ENCODE measurements around the gene SNU13.
A peak's percentile ranks its signal among the peaks of the same experiment; 100 is the strongest.

Gene SNU13

GRCh38 chr22:41722496-41722895 is 33.8 kb upstream of the SNU13 start:
- Histone ChIP-seq H3K4me3 (ENCODE audit: low read length) (no peak overlapping the region), H3K79me1 (ENCODE audit: low read length) (no peaks in the 10 kb centered on the region), H3K4me1 (ENCODE audit: control insufficient read depth, low read depth, low read length) (no peaks in the 10 kb centered on the region), H3K79me2 (ENCODE audit: control insufficient read depth, insufficient read depth, low read length) (no peaks in the 10 kb centered on the region), H3K18ac (ENCODE audit: low read length) (no peak overlapping the region), H3K23ac (ENCODE audit: low read length) (no peak overlapping the region), H2AK5ac (ENCODE audit: low read length) (no peak overlapping the region), H3K36me3 (ENCODE audit: control insufficient read depth, insufficient read depth, low read length) (no peaks in the 10 kb centered on the region), H3K4me2 (ENCODE audit: low read length) (no peak overlapping the region), H2BK120ac (ENCODE audit: low read depth, low read length) (no peak overlapping the region), H3K27me3 (ENCODE audit: insufficient read depth, low read length, poor library complexity) (no peaks in the 10 kb centered on the region), H4K5ac (ENCODE audit: low read length) (no peak overlapping the region), H4K8ac (ENCODE audit: low read depth, low read length) (no peak overlapping the region), H3K9ac (ENCODE audit: low read length) (no peak overlapping the region), H3K56ac (ENCODE audit: low read length) (no peak overlapping the region), H2BK15ac (replicated peaks; ENCODE audit: low read depth) (no peak overlapping the region), H3K27ac (ENCODE audit: low read depth, low read length) (no peak overlapping the region), H2BK5ac (ENCODE audit: low read length) (no peak overlapping the region), H3K4ac (ENCODE audit: low read depth, low read length) (no peak overlapping the region)
- DNase-seq, result no peak
- no CpG with 5 or more reads among the region's 1 CpG for WGBS (ENCODE audit: extremely low coverage, insufficient coverage, low lambda C conversion rate)

GRCh38 chr22:41713004-41713403 is 24.3 kb upstream of the SNU13 start:
- no peaks in the 10 kb centered on the region for H3K36me3 ChIP-seq (ENCODE audit: control insufficient read depth, insufficient read depth, low read length)
- no peak overlapping the region for H3K9ac ChIP-seq (ENCODE audit: low read length)
- H3K4me2 ChIP-seq (ENCODE audit: low read length), result no peak overlapping the region
- H3K27me3 ChIP-seq (ENCODE audit: insufficient read depth, low read length, poor library complexity), result no peaks in the 10 kb centered on the region
- no CpG with 5 or more reads among the region's 9 CpGs for WGBS (ENCODE audit: extremely low coverage, insufficient coverage, low lambda C conversion rate)
- no peaks in the 10 kb centered on the region for H3K4me1 ChIP-seq (ENCODE audit: control insufficient read depth, low read depth, low read length)
- no peak overlapping the region for H3K4me3 ChIP-seq (ENCODE audit: low read length)
- no peak overlapping the region for H4K8ac ChIP-seq (ENCODE audit: low read depth, low read length)
- no peak overlapping the region for H2AK5ac ChIP-seq (ENCODE audit: low read length)
- no peak overlapping the region for H3K23ac ChIP-seq (ENCODE audit: low read length)
- H3K27ac ChIP-seq (ENCODE audit: low read depth, low read length), result no peak overlapping the region
- no peak overlapping the region for H3K4ac ChIP-seq (ENCODE audit: low read depth, low read length)
- H2BK15ac ChIP-seq (replicated peaks; ENCODE audit: low read depth), result no peak overlapping the region
- H2BK120ac ChIP-seq (ENCODE audit: low read depth, low read length), result no peak overlapping the region
- no peak overlapping the region for H4K5ac ChIP-seq (ENCODE audit: low read length)
- no peak overlapping the region for H2BK5ac ChIP-seq (ENCODE audit: low read length)
- no peak overlapping the region for H3K56ac ChIP-seq (ENCODE audit: low read length)
- no peaks in the 10 kb centered on the region for H3K79me2 ChIP-seq (ENCODE audit: control insufficient read depth, insufficient read depth, low read length)
- H3K79me1 ChIP-seq (ENCODE audit: low read length), result no peaks in the 10 kb centered on the region
- H3K18ac ChIP-seq (ENCODE audit: low read length), result no peak overlapping the region
- no peak for DNase-seq

- Histone ChIP-seq H3K4me2 (ENCODE audit: low read length) (no peak overlapping the region), H4K8ac (ENCODE audit: low read depth, low read length) (no peak overlapping the region), H3K4me1 (ENCODE audit: control insufficient read depth, low read depth, low read length) (no peaks in the 10 kb centered on the region), H2AK5ac (ENCODE audit: low read length) (no peak overlapping the region), H3K18ac (ENCODE audit: low read length) (no peak overlapping the region), H3K23ac (ENCODE audit: low read length) (no peak overlapping the region), H4K5ac (ENCODE audit: low read length) (no peak overlapping the region), H3K56ac (ENCODE audit: low read length) (no peak overlapping the region), H3K27ac (ENCODE audit: low read depth, low read length) (no peak overlapping the region), H3K9ac (ENCODE audit: low read length) (no peak overlapping the region), H2BK15ac (replicated peaks; ENCODE audit: low read depth) (no peak overlapping the region), H3K4ac (ENCODE audit: low read depth, low read length) (no peak overlapping the region), H2BK5ac (ENCODE audit: low read length) (no peak overlapping the region), H3K27me3 (ENCODE audit: insufficient read depth, low read length, poor library complexity) (no peaks in the 10 kb centered on the region), H3K79me2 (ENCODE audit: control insufficient read depth, insufficient read depth, low read length) (no peaks in the 10 kb centered on the region), H3K36me3 (ENCODE audit: control insufficient read depth, insufficient read depth, low read length) (no peaks in the 10 kb centered on the region), H2BK120ac (ENCODE audit: low read depth, low read length) (no peak overlapping the region), H3K79me1 (ENCODE audit: low read length) (no peaks in the 10 kb centered on the region), H3K4me3 (ENCODE audit: low read length) (no peak overlapping the region)
- DNase-seq, result no peak
- no CpG with 5 or more reads among the region's 10 CpGs for WGBS (ENCODE audit: extremely low coverage, insufficient coverage, low lambda C conversion rate)
These were observed 20.7 kb upstream of the SNU13 start for GRCh38 chr22:41709341-41709740.

GRCh38 chr22:41702763-41703162 is 14.1 kb upstream of the SNU13 start:
- no peak overlapping the region for H2BK15ac ChIP-seq (replicated peaks; ENCODE audit: low read depth)

GRCh38 chr22:41700108-41700364 is 11.4 kb upstream of the SNU13 start:
- no peaks in the 10 kb centered on the region for H3K4me1 ChIP-seq (ENCODE audit: control insufficient read depth, low read depth, low read length)
- no CpG with 5 or more reads among the region's 16 CpGs for WGBS (ENCODE audit: extremely low coverage, insufficient coverage, low lambda C conversion rate)
- DNase-seq, result no peak
- H3K79me2 ChIP-seq (ENCODE audit: control insufficient read depth, insufficient read depth, low read length), result no peaks in the 10 kb centered on the region
- no peak overlapping the region for H3K4me3 ChIP-seq (ENCODE audit: low read length)
- no peak overlapping the region for H4K5ac ChIP-seq (ENCODE audit: low read length)
- H3K9ac ChIP-seq (ENCODE audit: low read length), result no peak overlapping the region
- no peak overlapping the region for H2BK120ac ChIP-seq (ENCODE audit: low read depth, low read length)
- no peak overlapping the region for H2AK5ac ChIP-seq (ENCODE audit: low read length)
- H3K23ac ChIP-seq (ENCODE audit: low read length), result no peak overlapping the region
- no peak overlapping the region for H3K4ac ChIP-seq (ENCODE audit: low read depth, low read length)
- no peak overlapping the region for H2BK5ac ChIP-seq (ENCODE audit: low read length)
- no peak overlapping the region for H3K56ac ChIP-seq (ENCODE audit: low read length)
- H3K4me2 ChIP-seq (ENCODE audit: low read length), result no peak overlapping the region
- H3K18ac ChIP-seq (ENCODE audit: low read length), result no peak overlapping the region
- no peak overlapping the region for H3K27ac ChIP-seq (ENCODE audit: low read depth, low read length)
- H4K8ac ChIP-seq (ENCODE audit: low read depth, low read length), result no peak overlapping the region
- no peaks in the 10 kb centered on the region for H3K36me3 ChIP-seq (ENCODE audit: control insufficient read depth, insufficient read depth, low read length)
- no peaks in the 10 kb centered on the region for H3K79me1 ChIP-seq (ENCODE audit: low read length)
- H3K27me3 ChIP-seq (ENCODE audit: insufficient read depth, low read length, poor library complexity), result no peaks in the 10 kb centered on the region
- no peak overlapping the region for H2BK15ac ChIP-seq (replicated peaks; ENCODE audit: low read depth)

More at GRCh38 chr22:41702763-41703162, 14.1 kb upstream of the SNU13 start:
- H3K9ac ChIP-seq (ENCODE audit: low read length), result no peak overlapping the region
- no peak overlapping the region for H3K56ac ChIP-seq (ENCODE audit: low read length)
- H3K4me1 ChIP-seq (ENCODE audit: control insufficient read depth, low read depth, low read length), result no peaks in the 10 kb centered on the region
- no peak overlapping the region for H3K4me2 ChIP-seq (ENCODE audit: low read length)
- no peak overlapping the region for H4K8ac ChIP-seq (ENCODE audit: low read depth, low read length)
- H3K4ac ChIP-seq (ENCODE audit: low read depth, low read length), result no peak overlapping the region
- DNase-seq, result no peak
- no peak overlapping the region for H3K18ac ChIP-seq (ENCODE audit: low read length)
- H2BK120ac ChIP-seq (ENCODE audit: low read depth, low read length), result no peak overlapping the region
- no peak overlapping the region for H4K5ac ChIP-seq (ENCODE audit: low read length)
- no peaks in the 10 kb centered on the region for H3K36me3 ChIP-seq (ENCODE audit: control insufficient read depth, insufficient read depth, low read length)
- H3K27ac ChIP-seq (ENCODE audit: low read depth, low read length), result no peak overlapping the region
- H3K4me3 ChIP-seq (ENCODE audit: low read length), result no peak overlapping the region
- H2AK5ac ChIP-seq (ENCODE audit: low read length), result no peak overlapping the region
- no CpG with 5 or more reads among the region's 9 CpGs for WGBS (ENCODE audit: extremely low coverage, insufficient coverage, low lambda C conversion rate)
- H3K27me3 ChIP-seq (ENCODE audit: insufficient read depth, low read length, poor library complexity), result no peaks in the 10 kb centered on the region
- no peak overlapping the region for H2BK5ac ChIP-seq (ENCODE audit: low read length)
- H3K79me2 ChIP-seq (ENCODE audit: control insufficient read depth, insufficient read depth, low read length), result no peaks in the 10 kb centered on the region
- no peak overlapping the region for H3K23ac ChIP-seq (ENCODE audit: low read length)
- H3K79me1 ChIP-seq (ENCODE audit: low read length), result no peaks in the 10 kb centered on the region

GRCh38 chr22:41699264-41700107 is 10.8 kb upstream of the SNU13 start, which contains the start of gene MEI1:
TSS of gene MEI1 (plus strand) at chr22:41699503. CDS start at chr22:41699539, 36 bp downstream.
- Histone ChIP-seq H3K18ac (ENCODE audit: low read length) (no peak within 1 kb of the TSS), H3K4ac (ENCODE audit: low read depth, low read length) (no peak within 1 kb of the TSS), H4K8ac (ENCODE audit: low read depth, low read length) (no peak within 1 kb of the TSS), H3K4me1 (ENCODE audit: control insufficient read depth, low read depth, low read length) (no peaks in the 10 kb centered on the region), H3K36me3 (ENCODE audit: control insufficient read depth, insufficient read depth, low read length) (no peaks in the 10 kb centered on the region), H3K4me3 (ENCODE audit: low read length) (no peak within 1 kb of the TSS), H3K27me3 (ENCODE audit: insufficient read depth, low read length, poor library complexity) (no peaks in the 10 kb centered on the region), H3K56ac (ENCODE audit: low read length) (no peak within 1 kb of the TSS), H3K79me2 (ENCODE audit: control insufficient read depth, insufficient read depth, low read length) (no peaks in the 10 kb centered on the region), H2BK15ac (replicated peaks; ENCODE audit: low read depth) (no peak within 1 kb of the TSS), H3K27ac (ENCODE audit: low read depth, low read length) (no peak within 1 kb of the TSS), H2BK5ac (ENCODE audit: low read length) (no peak within 1 kb of the TSS), H3K9ac (ENCODE audit: low read length) (no peak within 1 kb of the TSS), H4K5ac (ENCODE audit: low read length) (no peak within 1 kb of the TSS), H3K4me2 (ENCODE audit: low read length) (no peak within 1 kb of the TSS), H3K79me1 (ENCODE audit: low read length) (no peaks in the 10 kb centered on the region), H2AK5ac (ENCODE audit: low read length) (no peak within 1 kb of the TSS), H2BK120ac (ENCODE audit: low read depth, low read length) (no peak within 1 kb of the TSS), H3K23ac (ENCODE audit: low read length) (no peak within 1 kb of the TSS)
- DNase-seq, result peak; percentile 44
- no CpG with 5 or more reads among the region's 69 CpGs for WGBS (ENCODE audit: extremely low coverage, insufficient coverage, low lambda C conversion rate)
